RWPE2 (cell line): ENCODE measurements around the gene CTSG.
"Not testable (repeated sequence)": the region's sequence is repeated elsewhere in the genome, so short reads cannot be mapped to it uniquely, and the experiment has no call there.

Experiments
- ATAC-seq: fragments of 200-7000 bp; cut with Tn5 transposase; 3 replicates; pipeline ENCODE4 v1.9.1; 2021; ENCODE audit warnings: low read depth
- DNase-seq: peaks from one replicate; pipeline ENCODE4 v3.0.0-alpha.2; 2020; ENCODE audit warnings: low spot score
- H3K27ac ChIP-seq: fragments of 450-650 bp; 2 replicates; pipeline ENCODE4 v1.5.1; 2017; ENCODE audit warnings: mild to moderate bottlenecking; ENCODE audit not compliant: poor library complexity, severe bottlenecking
- H3K27me3 ChIP-seq: fragments of 250-450 bp; sonication (Bioruptor Pico); 2 replicates; pipeline ENCODE4 v1.5.1; 2021; ENCODE audit warnings: mild to moderate bottlenecking, moderate library complexity; ENCODE audit not compliant: insufficient read depth, poor library complexity, severe bottlenecking
- H3K36me3 ChIP-seq: fragments of 250-450 bp; sonication (Bioruptor Pico); 2 replicates; pipeline ENCODE4 v1.5.1; 2020; ENCODE audit warnings: low read depth, mild to moderate bottlenecking, moderate library complexity
- H3K4me1 ChIP-seq: fragments of 250-450 bp; sonication (Bioruptor Pico); 2 replicates; pipeline ENCODE4 v1.5.1; 2021; ENCODE audit warnings: mild to moderate bottlenecking, moderate library complexity; ENCODE audit not compliant: insufficient read depth, poor library complexity, severe bottlenecking
- H3K4me3 ChIP-seq: fragments of 250-450 bp; sonication (Bioruptor Pico); 2 replicates; pipeline ENCODE4 v1.5.1; 2021; ENCODE audit warnings: mild to moderate bottlenecking, moderate library complexity; ENCODE audit not compliant: severe bottlenecking
- H3K9me3 ChIP-seq: fragments of 250-450 bp; sonication (Bioruptor Pico); 2 replicates; pipeline ENCODE4 v1.5.1; 2021; ENCODE audit warnings: mild to moderate bottlenecking, moderate library complexity; ENCODE audit not compliant: severe bottlenecking
- CTCF ChIP-seq: fragments of 450-650 bp; IDR thresholded peaks from one replicate; pipeline ENCODE4 v1.5.1; 2017; ENCODE audit warnings: mild to moderate bottlenecking, moderate library complexity; ENCODE audit not compliant: poor library complexity, severe bottlenecking

CTSG gene

DNA sequence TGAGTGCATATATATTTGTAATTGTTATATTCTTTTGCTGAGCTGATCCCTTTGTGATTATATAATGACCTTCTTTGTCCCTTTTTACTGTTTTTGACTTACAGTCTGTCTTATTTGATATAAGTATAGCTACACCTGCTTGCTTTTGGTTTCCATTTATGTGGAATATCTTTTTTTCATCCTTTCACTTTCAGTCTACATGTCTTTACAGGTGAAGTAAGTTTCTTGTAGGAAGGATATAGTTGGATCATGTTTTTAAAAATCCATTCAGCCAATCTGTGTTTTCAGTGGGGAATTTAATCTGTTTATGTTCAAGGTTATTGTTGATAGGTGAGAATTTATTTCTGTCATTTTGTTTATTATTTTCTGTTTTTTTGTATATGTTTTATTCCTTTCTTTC, 21.4 kb upstream of the CTSG start:
- no peak overlapping the region for H3K27ac ChIP-seq
- ATAC-seq (no peak), DNase-seq (no peak)
- peaks cover 7% of the 10 kb centered on the region for H3K9me3 ChIP-seq
- no peak overlapping the region for H3K4me3 ChIP-seq
- H3K4me1 ChIP-seq, result peaks cover 10% of the 10 kb centered on the region
- TF ChIP-seq CTCF, result no peak
- H3K36me3 ChIP-seq, result no peaks in the 10 kb centered on the region
- H3K27me3 ChIP-seq, result no peaks in the 10 kb centered on the region

DNA sequence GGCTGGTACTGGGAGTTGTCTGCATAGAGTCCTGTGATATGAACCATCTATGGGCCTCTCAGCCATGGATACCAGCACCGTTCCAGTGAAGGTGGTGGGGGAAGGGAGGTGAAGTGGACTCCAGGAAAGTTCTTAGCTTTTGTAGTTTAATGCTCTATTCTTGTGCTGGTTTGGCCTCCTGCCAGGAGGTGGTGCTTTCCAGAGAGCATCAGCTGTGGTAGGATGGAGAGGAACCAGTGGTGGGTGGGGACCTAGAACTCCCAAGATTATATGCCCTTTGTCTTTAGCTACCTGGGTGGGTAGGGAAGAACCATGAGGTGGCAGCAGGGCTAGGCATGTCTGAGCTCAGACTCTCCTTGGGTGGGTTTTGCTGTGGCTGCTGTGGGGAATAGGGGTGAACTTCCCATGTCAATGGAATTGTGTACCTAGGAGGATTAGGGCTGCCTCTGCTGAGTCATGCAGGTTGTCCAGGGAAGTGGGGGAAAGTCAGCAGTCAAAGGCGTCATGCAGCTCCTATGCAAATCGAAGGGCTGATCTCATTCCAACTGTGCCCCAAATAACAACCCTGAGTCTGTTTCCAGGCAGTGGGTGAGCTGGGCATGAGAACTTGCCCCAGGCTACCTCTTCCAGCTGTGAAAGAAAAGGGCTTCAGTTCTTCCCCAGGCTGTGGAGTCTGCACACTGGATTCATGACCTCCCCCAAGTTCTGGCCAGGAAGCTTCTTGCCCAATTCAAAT, 19.2 kb upstream of the CTSG start:
- Histone ChIP-seq H3K4me1 (peaks cover 10% of the 10 kb centered on the region), H3K9me3 (peaks cover 7% of the 10 kb centered on the region), H3K36me3 (no peaks in the 10 kb centered on the region), H3K27me3 (no peaks in the 10 kb centered on the region), H3K4me3 (no peak overlapping the region), H3K27ac (peak overlapping the region; percentile 62)
- no peak for TF ChIP-seq CTCF
- DNase-seq (no peak), ATAC-seq (peak; percentile 91)

- DNase-seq, H3K4me1 ChIP-seq, H3K36me3 ChIP-seq, H3K27ac ChIP-seq, ATAC-seq, H3K27me3 ChIP-seq, H3K9me3 ChIP-seq, H3K4me3 ChIP-seq: not testable (repeated sequence)
Measured at GRCh38 chr14:24591004-24591403, 15.0 kb upstream of the CTSG start.

DNA sequence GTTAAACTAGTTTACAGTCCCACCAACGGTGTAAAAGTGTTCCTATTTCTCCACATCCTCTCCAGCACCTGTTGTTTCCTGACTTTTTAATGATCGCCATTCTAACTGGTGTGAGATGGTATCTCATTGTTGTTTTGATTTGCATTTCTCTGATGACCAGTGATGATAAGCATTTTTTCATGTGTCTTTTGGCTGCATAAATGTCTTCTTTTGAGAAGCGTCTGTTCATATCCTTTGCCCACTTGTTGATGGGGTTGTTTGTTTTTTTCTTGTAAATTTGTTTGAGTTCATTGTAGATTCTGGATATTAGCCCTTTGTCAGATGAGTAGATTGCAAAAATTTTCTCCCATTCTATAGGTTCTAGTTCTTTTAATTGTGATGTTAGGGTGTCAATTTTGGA, 8.4 kb upstream of the CTSG start:
- H3K9me3 ChIP-seq, H3K36me3 ChIP-seq, DNase-seq, H3K4me3 ChIP-seq, H3K27me3 ChIP-seq, H3K4me1 ChIP-seq, H3K27ac ChIP-seq, ATAC-seq: not testable (repeated sequence)

GRCh38 chr14:24578558-24578957, 2.5 kb upstream of the CTSG start:
- ATAC-seq (no peak), DNase-seq (no peak)
- H3K27me3 ChIP-seq, result peaks cover 5% of the 10 kb centered on the region
- TF ChIP-seq CTCF, result no peak
- no peaks in the 10 kb centered on the region for H3K4me1 ChIP-seq
- no peak overlapping the region for H3K27ac ChIP-seq
- no peak overlapping the region for H3K4me3 ChIP-seq
- H3K9me3 ChIP-seq, result no peaks in the 10 kb centered on the region
- no peaks in the 10 kb centered on the region for H3K36me3 ChIP-seq

DNA sequence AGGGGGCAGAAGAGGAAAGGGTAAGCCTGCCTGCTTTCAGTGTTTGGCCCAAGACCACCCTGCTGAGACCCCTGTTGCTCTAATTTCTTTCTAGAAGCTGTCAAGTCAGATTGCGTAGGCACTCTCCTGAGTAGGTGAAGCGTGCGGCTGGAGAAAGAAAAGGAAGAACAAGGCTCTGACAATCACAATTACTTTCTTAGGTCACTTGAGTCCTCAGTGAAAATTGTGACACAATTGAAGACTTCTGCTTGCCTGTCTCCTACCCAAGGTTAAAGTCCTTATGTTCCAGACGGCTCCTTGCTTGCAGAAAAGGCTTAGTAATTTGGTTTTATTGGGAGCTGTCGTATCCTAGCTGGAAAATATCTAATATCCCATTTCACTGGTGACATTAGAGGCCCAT, 721 bp upstream of the CTSG start:
- TF ChIP-seq CTCF, result no peak
- Histone ChIP-seq H3K4me1 (no peaks in the 10 kb centered on the region), H3K4me3 (no peak overlapping the region), H3K27ac (no peak overlapping the region), H3K9me3 (no peaks in the 10 kb centered on the region), H3K27me3 (peaks cover 5% of the 10 kb centered on the region), H3K36me3 (no peaks in the 10 kb centered on the region)
- no peak for ATAC-seq
- no peak for DNase-seq
